Loucy (cell line): ENCODE measurements around the gene C1GALT1.

Experiments used
- H2AFZ ChIP-seq: fragments of 200-600 bp; sonication (generic); 2 replicates; pipeline ENCODE4 v1.6.0; 2016; ENCODE audit warnings: antibody characterized with exemption, mild to moderate bottlenecking, low read length, moderate library complexity
- H3F3A ChIP-seq: fragments of 200-600 bp; 2 replicates; pipeline ENCODE4 v1.6.0; 2016; ENCODE audit warnings: antibody characterized with exemption, low read depth, mild to moderate bottlenecking
- H3K27me3 ChIP-seq: fragments of 200-600 bp; sonication (generic); 2 replicates; pipeline ENCODE4 v1.6.1; 2014; ENCODE audit warnings: low read length, mild to moderate bottlenecking; ENCODE audit not compliant: insufficient read depth, poor library complexity, severe bottlenecking
- H3K36me3 ChIP-seq: fragments of 200-600 bp; sonication (generic); 2 replicates; pipeline ENCODE4 v1.6.1; 2016; ENCODE audit warnings: low read length; ENCODE audit not compliant: insufficient read depth
- H3K4me1 ChIP-seq: fragments of 200-600 bp; sonication (generic); 2 replicates; pipeline ENCODE4 v1.5.1; 2014; ENCODE audit warnings: low read length, mild to moderate bottlenecking; ENCODE audit not compliant: insufficient read depth, poor library complexity, severe bottlenecking
- H3K4me2 ChIP-seq: fragments of 200-600 bp; sonication (generic); 2 replicates; pipeline ENCODE4 v1.6.0; 2014; ENCODE audit warnings: antibody characterized with exemption, low read length, low read depth, mild to moderate bottlenecking; ENCODE audit not compliant: poor library complexity, severe bottlenecking
- H3K4me3 ChIP-seq: fragments of 200-600 bp; sonication (generic); 2 replicates; pipeline ENCODE4 v1.5.1; 2014; ENCODE audit warnings: low read length, mild to moderate bottlenecking, mixed read lengths; ENCODE audit not compliant: poor library complexity, severe bottlenecking
- H3K79me2 ChIP-seq: fragments of 200-600 bp; sonication (generic); 2 replicates; pipeline ENCODE4 v1.6.1; 2014; ENCODE audit warnings: low read length; ENCODE audit not compliant: insufficient read depth
- H3K9ac ChIP-seq: fragments of 200-600 bp; sonication (generic); 2 replicates; pipeline ENCODE4 v1.6.0; 2014; ENCODE audit warnings: mild to moderate bottlenecking, low read depth, low read length, moderate library complexity; ENCODE audit not compliant: poor library complexity, severe bottlenecking
- H3K9me2 ChIP-seq: fragments of 200-600 bp; sonication (generic); replicated peaks from 2 replicates; pipeline ENCODE4 v1.6.1; 2016; ENCODE audit warnings: low read depth, low read length, mixed read lengths
- H3K9me3 ChIP-seq: fragments of 200-600 bp; sonication (generic); 2 replicates; pipeline ENCODE4 v1.6.1; 2014; ENCODE audit warnings: mild to moderate bottlenecking, antibody characterized with exemption, low read length, low read depth; ENCODE audit not compliant: insufficient read depth
- H4K20me1 ChIP-seq: fragments of 200-600 bp; sonication (generic); 2 replicates; pipeline ENCODE4 v1.6.0; 2014; ENCODE audit warnings: antibody characterized with exemption, low read length, mild to moderate bottlenecking; ENCODE audit not compliant: insufficient read depth, poor library complexity, severe bottlenecking
- EZH2phosphoT487 ChIP-seq: fragments of 200-600 bp; IDR thresholded peaks from 2 replicates; pipeline ENCODE4 v1.6.1; 2018; ENCODE audit warnings: antibody characterized with exemption, mild to moderate bottlenecking, moderate library complexity, borderline replicate concordance
- TF ChIP-seq, protein P1 (sequence below): fragments of 200-600 bp; sonication (generic); conservative IDR thresholded peaks from 2 replicates; pipeline ENCODE4 v1.5.1; 2014; ENCODE audit warnings: mild to moderate bottlenecking, antibody characterized with exemption, low read length

Gene C1GALT1

DNA sequence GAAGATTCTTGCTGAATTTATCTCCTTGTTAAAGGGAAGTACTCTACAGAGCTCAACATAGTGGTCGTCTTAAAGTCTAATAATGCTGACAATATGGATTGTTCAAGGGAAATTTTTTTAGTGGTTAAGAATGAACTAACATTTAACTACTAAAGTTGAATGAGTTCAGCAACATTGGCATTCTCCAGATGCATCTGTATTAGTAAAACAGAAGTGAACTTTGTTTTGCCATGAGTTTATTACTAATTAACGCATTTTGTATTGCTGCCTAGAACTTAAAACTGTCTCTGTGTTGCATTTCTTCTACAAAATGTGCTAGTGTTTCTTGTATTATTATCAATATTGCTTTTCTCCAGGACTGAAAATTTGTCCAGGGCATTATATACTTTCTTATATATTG lies 67.5 kb downstream of the C1GALT1 start:
- H3K9me3 ChIP-seq: no peaks in the 10 kb centered on the region
- peaks cover 17% of the 10 kb centered on the region for H3K36me3 ChIP-seq
- no peak overlapping the region for H2AFZ ChIP-seq
- H3K4me1 ChIP-seq: no peaks in the 10 kb centered on the region
- 0 out of 2 replicates have a peak, but pooled peaks cover 4% of the 10 kb centered on the region for H3K79me2 ChIP-seq
- no peaks in the 10 kb centered on the region for H4K20me1 ChIP-seq
- no peaks in the 10 kb centered on the region for H3F3A ChIP-seq
- no peak overlapping the region for H3K9ac ChIP-seq
- no peak overlapping the region for H3K4me3 ChIP-seq
- H3K4me2 ChIP-seq: no peak overlapping the region
- TF ChIP-seq, protein P1, sequence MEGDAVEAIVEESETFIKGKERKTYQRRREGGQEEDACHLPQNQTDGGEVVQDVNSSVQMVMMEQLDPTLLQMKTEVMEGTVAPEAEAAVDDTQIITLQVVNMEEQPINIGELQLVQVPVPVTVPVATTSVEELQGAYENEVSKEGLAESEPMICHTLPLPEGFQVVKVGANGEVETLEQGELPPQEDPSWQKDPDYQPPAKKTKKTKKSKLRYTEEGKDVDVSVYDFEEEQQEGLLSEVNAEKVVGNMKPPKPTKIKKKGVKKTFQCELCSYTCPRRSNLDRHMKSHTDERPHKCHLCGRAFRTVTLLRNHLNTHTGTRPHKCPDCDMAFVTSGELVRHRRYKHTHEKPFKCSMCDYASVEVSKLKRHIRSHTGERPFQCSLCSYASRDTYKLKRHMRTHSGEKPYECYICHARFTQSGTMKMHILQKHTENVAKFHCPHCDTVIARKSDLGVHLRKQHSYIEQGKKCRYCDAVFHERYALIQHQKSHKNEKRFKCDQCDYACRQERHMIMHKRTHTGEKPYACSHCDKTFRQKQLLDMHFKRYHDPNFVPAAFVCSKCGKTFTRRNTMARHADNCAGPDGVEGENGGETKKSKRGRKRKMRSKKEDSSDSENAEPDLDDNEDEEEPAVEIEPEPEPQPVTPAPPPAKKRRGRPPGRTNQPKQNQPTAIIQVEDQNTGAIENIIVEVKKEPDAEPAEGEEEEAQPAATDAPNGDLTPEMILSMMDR: no peak
- TF ChIP-seq EZH2phosphoT487: no peak
- H3K9me2 ChIP-seq: no peaks in the 10 kb centered on the region
- H3K27me3 ChIP-seq: no peaks in the 10 kb centered on the region

DNA sequence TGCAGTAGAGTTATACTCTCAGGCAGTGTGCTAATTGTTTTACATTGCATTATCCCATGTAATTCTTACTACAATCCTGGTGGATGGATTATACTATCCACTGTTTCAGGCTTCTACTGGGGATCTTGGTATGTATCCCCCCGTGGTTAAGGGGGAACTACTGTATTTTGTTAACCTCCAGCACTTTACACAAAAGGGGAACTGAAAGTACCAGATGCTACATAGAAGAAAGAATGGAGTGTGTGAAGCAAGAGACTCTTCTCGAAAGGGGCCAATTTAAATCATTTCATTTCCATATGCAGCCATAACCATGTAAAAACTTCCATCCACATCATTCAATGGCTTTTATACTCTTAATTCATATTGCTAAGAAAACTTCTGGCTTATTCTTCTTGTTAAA lies 69.4 kb downstream of the C1GALT1 start:
- Histone ChIP-seq H3F3A (no peaks in the 10 kb centered on the region), H3K9ac (no peak overlapping the region), H3K27me3 (no peaks in the 10 kb centered on the region), H4K20me1 (no peaks in the 10 kb centered on the region), H3K4me1 (peaks cover 3% of the 10 kb centered on the region), H3K4me3 (no peak overlapping the region), H3K79me2 (0 out of 2 replicates have a peak, but pooled peaks cover 4% of the 10 kb centered on the region), H2AFZ (no peak overlapping the region), H3K36me3 (no peaks in the 10 kb centered on the region), H3K9me3 (no peaks in the 10 kb centered on the region), H3K4me2 (no peak overlapping the region), H3K9me2 (no peaks in the 10 kb centered on the region)
- TF ChIP-seq, protein P1: no peak
- no peak for TF ChIP-seq EZH2phosphoT487

DNA sequence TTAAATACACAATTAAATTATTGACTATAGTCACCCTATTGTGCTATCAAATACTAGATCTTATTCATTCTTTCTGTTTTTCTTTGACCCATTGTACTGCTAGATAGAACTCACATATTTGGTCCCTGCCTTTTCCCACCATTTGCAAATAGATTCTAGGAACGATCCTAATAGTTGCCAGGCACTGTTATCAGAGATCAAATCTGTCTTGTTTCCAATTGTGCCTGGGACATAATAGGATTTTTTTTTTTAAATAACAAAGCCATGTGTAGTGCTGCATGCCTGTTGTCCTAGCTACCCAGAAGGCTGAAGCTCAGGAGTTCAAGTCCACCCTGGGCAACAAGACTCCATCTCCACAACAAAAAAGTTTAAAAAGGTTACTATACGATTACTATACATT lies 72.0 kb downstream of the C1GALT1 start:
- TF ChIP-seq, protein P1: no peak
- TF ChIP-seq EZH2phosphoT487: no peak
- Histone ChIP-seq H2AFZ (no peak overlapping the region), H3K79me2 (no peaks in the 10 kb centered on the region), H3K4me2 (no peak overlapping the region), H3K9me3 (no peaks in the 10 kb centered on the region), H4K20me1 (no peaks in the 10 kb centered on the region), H3K9ac (no peak overlapping the region), H3F3A (peaks cover 4% of the 10 kb centered on the region; the same call in 1 of the 2 replicates), H3K9me2 (no peaks in the 10 kb centered on the region), H3K4me3 (no peak overlapping the region), H3K27me3 (no peaks in the 10 kb centered on the region), H3K4me1 (peaks cover 28% of the 10 kb centered on the region), H3K36me3 (no peaks in the 10 kb centered on the region)
